Keratinocyte (primary cell): ENCODE measurements around the gene SKIC2. TPM values are rescaled to one million over a fixed set of nuclear protein-coding genes. Genes with fewer than 3 reads are reported as not detected.

ENCODE experiments used
- DNase-seq: peaks from one replicate; pipeline ENCODE4 v3.0.0-alpha.2; 2011; ENCODE audit warnings: low read depth, missing footprints, low spot score
- FAIRE-seq: peaks from 2 replicates; lab custom pipeline; 2011; peaks lifted over from hg19 to GRCh38; lab: Jason Lieb, UNC
- H2AFZ ChIP-seq: 2 replicates; pipeline ENCODE4 v1.6.0; 2012; ENCODE audit warnings: low read length, control low read depth, inconsistent platforms; ENCODE audit not compliant: control insufficient read depth
- H3K27ac ChIP-seq: 2 replicates; pipeline ENCODE4 v1.5.1; 2011; ENCODE audit warnings: low read length; ENCODE audit not compliant: control insufficient read depth, insufficient read depth
- H3K27me3 ChIP-seq: 3 replicates; pipeline ENCODE4 v1.6.0; 2011; ENCODE audit warnings: low read length; ENCODE audit not compliant: control insufficient read depth, insufficient read depth; ENCODE audit errors: extremely low read depth
- H3K36me3 ChIP-seq, 2 experiments: 2 replicates in 1 of 2; 3 replicates in 1 of 2; pipeline ENCODE4 v1.5.1; 2011; ENCODE audit warnings: low read length in 2 of 2, mild to moderate bottlenecking in 1 of 2; ENCODE audit not compliant: control insufficient read depth in 2 of 2, insufficient read depth in 2 of 2; ENCODE audit errors: extremely low read depth in 1 of 2
- H3K4me1 ChIP-seq: 3 replicates; pipeline ENCODE4 v1.5.1; 2011; ENCODE audit warnings: low read length; ENCODE audit not compliant: control insufficient read depth, insufficient read depth; ENCODE audit errors: extremely low read depth
- H3K4me2 ChIP-seq: 3 replicates; pipeline ENCODE4 v1.6.0; 2011; ENCODE audit warnings: low read depth, low read length; ENCODE audit not compliant: control insufficient read depth, insufficient read depth; ENCODE audit errors: extremely low read depth
- H3K4me3 ChIP-seq, 3 experiments: fragments of 200-600 bp in 1 of 3; sonication (generic) in 1 of 3; 2 replicates in 2 of 3; 3 replicates in 1 of 3; pipeline ENCODE4 v1.5.1; 2011 to 2016; ENCODE audit warnings: low read length in 3 of 3, mild to moderate bottlenecking in 3 of 3, control low read depth in 2 of 3, inconsistent platforms in 1 of 3, low read depth in 1 of 3, mixed read lengths in 1 of 3, mixed run types in 1 of 3, moderate library complexity in 1 of 3; ENCODE audit not compliant: control insufficient read depth in 2 of 3, insufficient read depth in 2 of 3; ENCODE audit errors: extremely low read depth in 1 of 3
- H3K79me2 ChIP-seq: 2 replicates; pipeline ENCODE4 v1.6.0; 2012; ENCODE audit warnings: low read length; ENCODE audit not compliant: control insufficient read depth, insufficient read depth
- H3K9ac ChIP-seq: 3 replicates; pipeline ENCODE4 v1.6.0; 2011; ENCODE audit warnings: low read length; ENCODE audit not compliant: control insufficient read depth, insufficient read depth; ENCODE audit errors: extremely low read depth
- H3K9me1 ChIP-seq: 3 replicates; pipeline ENCODE4 v1.6.0; 2011; ENCODE audit warnings: low read length; ENCODE audit not compliant: control insufficient read depth, insufficient read depth; ENCODE audit errors: extremely low read depth
- H3K9me3 ChIP-seq: 2 replicates; pipeline ENCODE4 v1.5.1; 2012; ENCODE audit warnings: low read depth, low read length; ENCODE audit not compliant: control insufficient read depth
- H4K20me1 ChIP-seq: 3 replicates; pipeline ENCODE4 v1.6.0; 2011; ENCODE audit warnings: low read length; ENCODE audit not compliant: control insufficient read depth, insufficient read depth; ENCODE audit errors: extremely low read depth
- CTCF ChIP-seq, 3 experiments: IDR thresholded peaks in 1 of 3; conservative IDR thresholded peaks in 1 of 3; optimal IDR thresholded peaks in 1 of 3; 2 replicates in 2 of 3; 3 replicates in 1 of 3; pipeline versions ENCODE3 to v1.5.1; 2011; ENCODE audit warnings: low read length in 3 of 3, mild to moderate bottlenecking in 3 of 3, moderate library complexity in 2 of 3, control low read depth in 1 of 3, inconsistent platforms in 1 of 3; ENCODE audit not compliant: insufficient read depth in 2 of 3; ENCODE audit errors: extremely low read depth in 1 of 3
- EZH2 ChIP-seq: IDR thresholded peaks from one replicate; pipeline ENCODE4 v1.6.1; 2012; ENCODE audit warnings: inconsistent platforms, mild to moderate bottlenecking, low read length, moderate library complexity
- dilution Hi-C: fragments of 300-500 bp; cut with MboI; formaldehyde crosslinking; loops from one replicate; pipeline ENCODE4 v1.7.0; 2020; ENCODE audit warnings: low sequenced_read_pairs; ENCODE audit not compliant: extremely low pct_ligation_motif_present
- polyA plus RNA-seq, 5 experiments: library from polyadenylated mRNA; depleted of rRNA in 3 of 5; stranded (reverse) in 3 of 5; stranded (forward) in 1 of 5; unstranded in 1 of 5; fragments of >200 nt; gene quantifications; 1 replicate in 1 of 5; 2 replicates in 3 of 5; 3 replicates in 1 of 5; pipeline versions ENCODE4 v1.2.1 to v1.2.3, GENCODE V29; 2011 to 2012; ENCODE audit warnings: missing spikeins in 2 of 5, low read depth in 1 of 5, low replicate concordance in 1 of 5

The SKIC2 gene
- polyA plus RNA-seq, 1 donor (not counting 4 experiments of a cell fraction or from before 2014, with no cell fraction given), result 24.5 TPM

GRCh38 chr6:31970604-31971271 lies 11.8 kb downstream of the SKIC2 start:
- H3K4me3 ChIP-seq, result peak overlapping the region; percentile 72 to 95 (median 89)

GRCh38 chr6:31971279-31971992 lies 12.5 kb downstream of the SKIC2 start:
- dilution Hi-C loops, result no loop called here
- Histone ChIP-seq H3K9ac (peak overlapping the region; percentile 96), H2AFZ (peak overlapping the region; percentile 92), H4K20me1 (no peaks in the 10 kb centered on the region), H3K9me3 (no peaks in the 10 kb centered on the region), H3K36me3 (peaks cover 11 to 28% of the 10 kb centered on the region in 2 experiments), H3K79me2 (peaks cover 28% of the 10 kb centered on the region), H3K4me3 (peak overlapping the region; percentile 72 to 95 (median 89)), H3K9me1 (no peaks in the 10 kb centered on the region), H3K4me2 (peak overlapping the region; percentile 88), H3K27me3 (no peaks in the 10 kb centered on the region), H3K27ac (peak overlapping the region; percentile 98), H3K4me1 (peaks cover 18% of the 10 kb centered on the region)
- FAIRE-seq (no peak), DNase-seq (no peak)
- TF ChIP-seq EZH2 (no peak), CTCF (optimal IDR thresholded peaks at IDR 0.05 in 1 of 3, IDR thresholded peaks at IDR 0.05 in 1 of 3, conservative IDR thresholded peaks at IDR 0.05 in 1 of 3; ENCODE audit: extremely low read depth in 1 of 3, insufficient read depth in 2 of 3, low read length in 3 of 3) (no peak)

More at GRCh38 chr6:31970604-31971271, 11.8 kb downstream of the SKIC2 start:
- peak overlapping the region; percentile 98 for H3K27ac ChIP-seq
- H2AFZ ChIP-seq, result no peak overlapping the region
- FAIRE-seq (no peak), DNase-seq (no peak)
- peaks cover 18% of the 10 kb centered on the region for H3K4me1 ChIP-seq
- H3K9ac ChIP-seq, result peak overlapping the region; percentile 96
- H4K20me1 ChIP-seq, result no peaks in the 10 kb centered on the region
- H3K27me3 ChIP-seq, result no peaks in the 10 kb centered on the region
- peak overlapping the region; percentile 88 for H3K4me2 ChIP-seq
- peaks cover 14 to 30% of the 10 kb centered on the region in 2 experiments for H3K36me3 ChIP-seq
- TF ChIP-seq EZH2 (no peak), CTCF (optimal IDR thresholded peaks at IDR 0.05 in 1 of 3, IDR thresholded peaks at IDR 0.05 in 1 of 3, conservative IDR thresholded peaks at IDR 0.05 in 1 of 3; ENCODE audit: extremely low read depth in 1 of 3, insufficient read depth in 2 of 3, low read length in 3 of 3) (no peak)
- H3K9me3 ChIP-seq, result no peaks in the 10 kb centered on the region
- peaks cover 28% of the 10 kb centered on the region for H3K79me2 ChIP-seq
- dilution Hi-C loops, result no loop called here
- H3K9me1 ChIP-seq, result no peaks in the 10 kb centered on the region
